ENCODE measurements around the gene NHS.

DNA sequence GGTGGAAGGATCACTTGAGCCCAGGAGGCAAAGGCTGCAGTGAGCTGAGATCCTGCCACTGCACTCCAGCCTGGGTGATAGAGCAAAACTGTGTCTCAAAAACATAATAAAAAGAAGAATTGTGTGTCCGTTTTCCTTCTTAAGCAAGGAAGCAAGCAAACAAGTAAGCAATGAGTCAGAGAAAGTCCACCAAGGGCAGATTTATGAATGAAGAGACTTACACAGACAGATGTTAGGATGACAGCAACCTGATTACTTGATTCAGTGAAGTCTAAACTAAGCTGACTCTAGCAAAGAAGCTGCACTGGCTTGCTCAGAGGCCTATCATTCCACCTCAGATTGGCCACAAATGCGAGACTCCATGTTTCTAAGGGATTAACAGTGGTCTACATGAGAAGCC is 328.2 kb downstream of the NHS start:
- TF ChIP-seq, protein P1, sequence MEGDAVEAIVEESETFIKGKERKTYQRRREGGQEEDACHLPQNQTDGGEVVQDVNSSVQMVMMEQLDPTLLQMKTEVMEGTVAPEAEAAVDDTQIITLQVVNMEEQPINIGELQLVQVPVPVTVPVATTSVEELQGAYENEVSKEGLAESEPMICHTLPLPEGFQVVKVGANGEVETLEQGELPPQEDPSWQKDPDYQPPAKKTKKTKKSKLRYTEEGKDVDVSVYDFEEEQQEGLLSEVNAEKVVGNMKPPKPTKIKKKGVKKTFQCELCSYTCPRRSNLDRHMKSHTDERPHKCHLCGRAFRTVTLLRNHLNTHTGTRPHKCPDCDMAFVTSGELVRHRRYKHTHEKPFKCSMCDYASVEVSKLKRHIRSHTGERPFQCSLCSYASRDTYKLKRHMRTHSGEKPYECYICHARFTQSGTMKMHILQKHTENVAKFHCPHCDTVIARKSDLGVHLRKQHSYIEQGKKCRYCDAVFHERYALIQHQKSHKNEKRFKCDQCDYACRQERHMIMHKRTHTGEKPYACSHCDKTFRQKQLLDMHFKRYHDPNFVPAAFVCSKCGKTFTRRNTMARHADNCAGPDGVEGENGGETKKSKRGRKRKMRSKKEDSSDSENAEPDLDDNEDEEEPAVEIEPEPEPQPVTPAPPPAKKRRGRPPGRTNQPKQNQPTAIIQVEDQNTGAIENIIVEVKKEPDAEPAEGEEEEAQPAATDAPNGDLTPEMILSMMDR (conservative IDR thresholded peaks at IDR 0.05; ENCODE audit: low read depth, low read length) = no peak
- TF ChIP-seq POLR2A (IDR thresholded peaks at IDR 0.05; ENCODE audit: low read depth, low read length) = no peak
- TF ChIP-seq RAD21 (IDR thresholded peaks at IDR 0.05; ENCODE audit: low read length) = no peak
- no peak for TF ChIP-seq FOS (IDR thresholded peaks at IDR 0.05; ENCODE audit: low read depth, low read length)
- TF ChIP-seq, protein P2, sequence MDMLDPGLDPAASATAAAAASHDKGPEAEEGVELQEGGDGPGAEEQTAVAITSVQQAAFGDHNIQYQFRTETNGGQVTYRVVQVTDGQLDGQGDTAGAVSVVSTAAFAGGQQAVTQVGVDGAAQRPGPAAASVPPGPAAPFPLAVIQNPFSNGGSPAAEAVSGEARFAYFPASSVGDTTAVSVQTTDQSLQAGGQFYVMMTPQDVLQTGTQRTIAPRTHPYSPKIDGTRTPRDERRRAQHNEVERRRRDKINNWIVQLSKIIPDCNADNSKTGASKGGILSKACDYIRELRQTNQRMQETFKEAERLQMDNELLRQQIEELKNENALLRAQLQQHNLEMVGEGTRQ (IDR thresholded peaks at IDR 0.05; ENCODE audit: low read depth, low read length) = no peak
- TF ChIP-seq CHD1 (IDR thresholded peaks at IDR 0.05; ENCODE audit: low read depth, low read length) = no peak
- no peak for TF ChIP-seq MAZ (IDR thresholded peaks at IDR 0.05; ENCODE audit: borderline replicate concordance, low read depth, low read length)
